Smooth muscle cell (in vitro differentiated cells): ENCODE measurements around the gene EXOC4. TPM values are rescaled to one million over a fixed set of nuclear protein-coding genes. Genes with fewer than 3 reads are reported as not detected.

Experiments used
- DNase-seq: peaks from one replicate; lab custom pipeline; 2025; ENCODE audit not compliant: unreplicated experiment; lab: John Stamatoyannopoulos, UW
- H2AFZ ChIP-seq: fragments of 200-600 bp; sonication (generic); 2 replicates; pipeline ENCODE4 v1.6.0; 2016; ENCODE audit warnings: antibody characterized with exemption, low read depth, mild to moderate bottlenecking
- H3F3A ChIP-seq: fragments of 200-600 bp; sonication (generic); 2 replicates; pipeline ENCODE4 v1.6.0; 2017; ENCODE audit warnings: antibody characterized with exemption, low read depth
- H3K27ac ChIP-seq: fragments of 200-600 bp; sonication (generic); 2 replicates; pipeline ENCODE4 v1.5.1; 2016; ENCODE audit warnings: low read depth, mild to moderate bottlenecking
- H3K27me3 ChIP-seq: fragments of 200-600 bp; sonication (generic); 2 replicates; pipeline ENCODE4 v1.6.1; 2016; ENCODE audit warnings: low read depth, mild to moderate bottlenecking
- H3K36me3 ChIP-seq: fragments of 200-600 bp; sonication (generic); 2 replicates; pipeline ENCODE4 v1.5.1; 2016; ENCODE audit warnings: low read depth
- H3K4me1 ChIP-seq: fragments of 200-600 bp; sonication (generic); 2 replicates; pipeline ENCODE4 v1.5.1; 2016; ENCODE audit warnings: low read depth
- H3K4me2 ChIP-seq: fragments of 200-600 bp; sonication (generic); 2 replicates; pipeline ENCODE4 v1.6.0; 2016; ENCODE audit warnings: mild to moderate bottlenecking
- H3K4me3 ChIP-seq: fragments of 200-600 bp; sonication (generic); 2 replicates; pipeline ENCODE4 v1.5.1; 2016; ENCODE audit warnings: mild to moderate bottlenecking
- H3K79me2 ChIP-seq: fragments of 200-600 bp; sonication (generic); 2 replicates; pipeline ENCODE4 v1.6.0; 2016; ENCODE audit warnings: low read depth, mild to moderate bottlenecking
- H3K9ac ChIP-seq: fragments of 200-600 bp; sonication (generic); 2 replicates; pipeline ENCODE4 v1.6.0; 2016; ENCODE audit warnings: low read depth
- H3K9me3 ChIP-seq: fragments of 200-600 bp; sonication (generic); replicated peaks from 2 replicates; pipeline ENCODE4 v1.5.1; 2016; ENCODE audit warnings: low read depth
- H4K20me1 ChIP-seq: fragments of 200-600 bp; sonication (generic); 2 replicates; pipeline ENCODE4 v1.6.0; 2016; ENCODE audit warnings: low read depth
- WGBS: methylation state at CpG from one replicate; pipeline ENCODE4 v1.1.7; 2016; ENCODE audit warnings: low lambda C conversion rate; 5-methylcytosine and 5-hydroxymethylcytosine counted together
- polyA plus RNA-seq: library from polyadenylated mRNA; unstranded; fragments of >200 nt; fragmentation: Nextera tagmentation; extraction: Ambion mirVana; gene quantifications from 2 replicates; pipeline ENCODE4 v1.2.1, GENCODE V29; 2016
- total RNA-seq: library from RNA; depleted of rRNA; stranded (reverse); fragments of >200 nt; gene quantifications from 2 replicates; pipeline ENCODE4 v1.2.3, GENCODE V29; 2014
- TF ChIP-seq, protein P1 (sequence below): fragments of 200-600 bp; sonication (generic); IDR thresholded peaks from 2 replicates; pipeline ENCODE4 v1.5.1; 2017; ENCODE audit warnings: borderline replicate concordance, mild to moderate bottlenecking, antibody characterized with exemption; ENCODE audit not compliant: insufficient read depth, poor library complexity, severe bottlenecking

The EXOC4 gene
- total and polyA plus RNA-seq, 2 experiments from 2014 or later: 21.5 to 47.1 TPM

DNA sequence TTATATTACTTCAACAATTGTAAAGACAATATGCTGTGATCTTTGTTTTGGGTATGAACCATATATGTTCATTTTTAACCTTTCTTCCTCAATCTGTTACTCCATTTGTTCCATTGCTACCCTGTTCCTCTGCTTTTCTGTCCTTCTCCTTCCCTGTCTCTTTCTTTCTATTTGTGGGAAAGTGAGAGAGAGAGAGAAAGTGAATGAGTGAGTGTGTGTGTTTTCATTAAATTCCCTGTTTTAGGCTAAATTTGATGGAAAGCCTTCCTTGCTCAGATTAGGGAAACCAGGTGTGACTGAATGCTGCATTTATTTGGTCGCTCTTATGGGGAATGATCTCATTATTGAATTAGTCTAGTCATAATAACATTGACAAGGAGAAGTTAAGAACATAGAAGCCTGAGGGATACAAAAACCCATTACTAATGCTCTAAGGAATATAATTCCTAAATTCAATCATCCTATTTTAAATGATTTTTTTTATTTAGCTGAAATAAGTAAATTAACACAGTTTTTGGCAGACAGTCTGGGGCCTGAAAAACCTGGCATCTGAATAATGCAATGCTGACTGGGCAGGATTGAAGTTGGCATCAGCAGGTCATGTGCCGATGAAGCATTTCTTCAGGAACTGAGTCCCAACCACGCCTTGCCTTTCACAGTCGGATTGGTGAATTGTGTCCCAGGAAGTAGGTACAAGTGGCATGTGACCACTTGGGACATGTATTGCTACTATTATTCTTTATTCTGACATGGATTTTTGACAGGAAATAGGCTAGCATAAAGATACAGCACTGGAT, 756.6 kb downstream of the EXOC4 start:
- WGBS: 93% methylated on average over 4 of the region's 4 CpGs
- H3K9ac ChIP-seq: no peak overlapping the region
- no peak for DNase-seq
- H3K27me3 ChIP-seq: no peaks in the 10 kb centered on the region
- H3K4me3 ChIP-seq: no peak overlapping the region
- H3F3A ChIP-seq: no peaks in the 10 kb centered on the region
- no peaks in the 10 kb centered on the region for H3K4me1 ChIP-seq
- H3K36me3 ChIP-seq: no peaks in the 10 kb centered on the region
- H3K79me2 ChIP-seq: no peaks in the 10 kb centered on the region
- H3K4me2 ChIP-seq: no peak overlapping the region
- TF ChIP-seq, protein P1, sequence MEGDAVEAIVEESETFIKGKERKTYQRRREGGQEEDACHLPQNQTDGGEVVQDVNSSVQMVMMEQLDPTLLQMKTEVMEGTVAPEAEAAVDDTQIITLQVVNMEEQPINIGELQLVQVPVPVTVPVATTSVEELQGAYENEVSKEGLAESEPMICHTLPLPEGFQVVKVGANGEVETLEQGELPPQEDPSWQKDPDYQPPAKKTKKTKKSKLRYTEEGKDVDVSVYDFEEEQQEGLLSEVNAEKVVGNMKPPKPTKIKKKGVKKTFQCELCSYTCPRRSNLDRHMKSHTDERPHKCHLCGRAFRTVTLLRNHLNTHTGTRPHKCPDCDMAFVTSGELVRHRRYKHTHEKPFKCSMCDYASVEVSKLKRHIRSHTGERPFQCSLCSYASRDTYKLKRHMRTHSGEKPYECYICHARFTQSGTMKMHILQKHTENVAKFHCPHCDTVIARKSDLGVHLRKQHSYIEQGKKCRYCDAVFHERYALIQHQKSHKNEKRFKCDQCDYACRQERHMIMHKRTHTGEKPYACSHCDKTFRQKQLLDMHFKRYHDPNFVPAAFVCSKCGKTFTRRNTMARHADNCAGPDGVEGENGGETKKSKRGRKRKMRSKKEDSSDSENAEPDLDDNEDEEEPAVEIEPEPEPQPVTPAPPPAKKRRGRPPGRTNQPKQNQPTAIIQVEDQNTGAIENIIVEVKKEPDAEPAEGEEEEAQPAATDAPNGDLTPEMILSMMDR: no peak
- H3K27ac ChIP-seq: no peak overlapping the region
- H2AFZ ChIP-seq: no peak overlapping the region
- H3K9me3 ChIP-seq: no peaks in the 10 kb centered on the region
- H4K20me1 ChIP-seq: no peaks in the 10 kb centered on the region

DNA sequence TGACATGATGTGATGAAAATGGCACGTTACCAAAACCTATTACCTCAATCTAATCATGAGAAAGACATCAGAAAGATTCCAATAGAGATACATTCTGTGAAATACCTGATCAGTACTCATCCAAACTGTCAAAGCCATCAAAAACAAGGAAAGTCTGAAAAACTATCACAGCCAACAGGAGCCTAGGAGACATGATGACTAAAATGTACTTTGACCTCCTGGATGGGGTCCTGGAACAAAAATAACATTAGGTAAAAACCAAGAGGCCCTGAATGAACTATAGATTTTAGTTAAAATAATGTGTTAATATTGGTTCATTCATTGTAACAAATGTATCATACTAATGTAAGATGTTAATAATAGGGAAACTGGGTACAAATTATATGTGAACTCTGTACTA, 760.4 kb downstream of the EXOC4 start:
- H3F3A ChIP-seq: no peaks in the 10 kb centered on the region
- no peaks in the 10 kb centered on the region for H3K9me3 ChIP-seq
- no peak overlapping the region for H3K4me2 ChIP-seq
- DNase-seq: no peak
- H3K4me1 ChIP-seq: no peaks in the 10 kb centered on the region
- no peaks in the 10 kb centered on the region for H3K79me2 ChIP-seq
- H3K27ac ChIP-seq: no peak overlapping the region
- H3K4me3 ChIP-seq: no peak overlapping the region
- TF ChIP-seq, protein P1: no peak
- peaks cover 3% of the 10 kb centered on the region for H4K20me1 ChIP-seq
- 92% methylated on average over 1 of the region's 1 CpG for WGBS
- H3K27me3 ChIP-seq: no peaks in the 10 kb centered on the region
- no peak overlapping the region for H3K9ac ChIP-seq
- no peaks in the 10 kb centered on the region for H3K36me3 ChIP-seq
- H2AFZ ChIP-seq: no peak overlapping the region

DNA sequence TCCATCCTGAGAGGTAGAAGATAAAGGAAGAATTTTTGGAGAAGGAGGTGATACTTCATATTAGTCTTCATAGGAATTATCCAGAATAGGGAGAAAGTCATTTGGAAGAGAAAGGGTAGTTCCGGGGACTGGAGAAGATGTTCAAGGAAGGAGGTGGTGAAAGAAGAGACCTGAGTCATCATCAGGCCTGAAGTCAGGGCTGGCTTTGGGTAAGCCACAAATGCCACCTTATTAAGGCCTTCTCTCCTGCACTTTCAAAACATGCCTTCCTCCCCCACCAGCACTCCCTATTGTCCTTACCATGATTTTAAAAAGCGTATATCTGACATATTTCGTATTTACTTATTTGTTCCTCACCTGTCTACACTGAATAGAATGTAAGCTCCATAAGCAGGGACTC, 762.1 kb downstream of the EXOC4 start:
- H3K36me3 ChIP-seq: no peaks in the 10 kb centered on the region
- H3K27ac ChIP-seq: no peak overlapping the region
- DNase-seq: no peak
- H3K9ac ChIP-seq: no peak overlapping the region
- no peak overlapping the region for H3K4me3 ChIP-seq
- H3K27me3 ChIP-seq: no peaks in the 10 kb centered on the region
- no peaks in the 10 kb centered on the region for H3K79me2 ChIP-seq
- WGBS: 86% methylated on average over 3 of the region's 3 CpGs
- H4K20me1 ChIP-seq: peaks cover 3% of the 10 kb centered on the region
- no peak overlapping the region for H2AFZ ChIP-seq
- no peaks in the 10 kb centered on the region for H3K9me3 ChIP-seq
- H3F3A ChIP-seq: no peaks in the 10 kb centered on the region
- no peak overlapping the region for H3K4me2 ChIP-seq
- TF ChIP-seq, protein P1: no peak
- H3K4me1 ChIP-seq: no peaks in the 10 kb centered on the region
